Measurements from ENCODE around the gene COMMD9. TPM values are rescaled to one million over a fixed set of nuclear protein-coding genes. Genes with fewer than 3 reads are reported as not detected.
"Not testable (repeated sequence)": the region's sequence is repeated elsewhere in the genome, so short reads cannot be mapped to it uniquely, and the experiment has no call there.

COMMD9 gene
- 69.1 and 74.5 TPM in 2 replicates for total RNA-seq (2014; rRNA removed; shearing (Covaris generic))

GRCh38 chr11:36289226-36289852 lies at the start of gene COMMD9:
COMMD9 (minus strand) TSS chr11:36289424; CDS start chr11:36289412, 12 bp downstream.
- peak; percentile 94 for DNase-seq (ENCODE audit: low spot score)

- DNase-seq (ENCODE audit: low spot score), result peak; percentile 41
Measured at GRCh38 chr11:36333897-36334296, 44.7 kb upstream of the COMMD9 start.

- DNase-seq (ENCODE audit: low spot score), result no peak
Measured at GRCh38 chr11:36333468-36333867, 44.2 kb upstream of the COMMD9 start.

- no peak for DNase-seq (ENCODE audit: low spot score)
Measured at GRCh38 chr11:36330411-36330810, 41.2 kb upstream of the COMMD9 start.

GRCh38 chr11:36328966-36329673 lies 39.9 kb upstream of the COMMD9 start:
- DNase-seq (ENCODE audit: low spot score), result no peak

- DNase-seq (ENCODE audit: low spot score), result no peak
Measured at GRCh38 chr11:36326524-36327419, 37.5 kb upstream of the COMMD9 start.

GRCh38 chr11:36325403-36325802 lies 36.2 kb upstream of the COMMD9 start:
- not testable (repeated sequence) for DNase-seq (ENCODE audit: low spot score)

GRCh38 chr11:36324956-36325355 lies 35.7 kb upstream of the COMMD9 start:
- DNase-seq (ENCODE audit: low spot score), result not testable (repeated sequence)

- no peak for DNase-seq (ENCODE audit: low spot score)
Measured at GRCh38 chr11:36317992-36318391, 28.8 kb upstream of the COMMD9 start.

- no peak for DNase-seq (ENCODE audit: low spot score)
Measured at GRCh38 chr11:36316049-36316448, 26.8 kb upstream of the COMMD9 start.

GRCh38 chr11:36314434-36314767 lies 25.2 kb upstream of the COMMD9 start:
- DNase-seq (ENCODE audit: low spot score), result no peak

GRCh38 chr11:36313750-36314433 lies 24.7 kb upstream of the COMMD9 start:
- no peak for DNase-seq (ENCODE audit: low spot score)

- DNase-seq (ENCODE audit: low spot score), result peak; percentile 89
Measured at GRCh38 chr11:36312611-36313472, 23.6 kb upstream of the COMMD9 start.

- no peak for DNase-seq (ENCODE audit: low spot score)
Measured at GRCh38 chr11:36311926-36312595, 22.8 kb upstream of the COMMD9 start.

GRCh38 chr11:36309779-36310178 lies 20.6 kb upstream of the COMMD9 start:
- peak; percentile 28 for DNase-seq (ENCODE audit: low spot score)

GRCh38 chr11:36308577-36308976 lies 19.4 kb upstream of the COMMD9 start:
- no peak for DNase-seq (ENCODE audit: low spot score)

- no peak for DNase-seq (ENCODE audit: low spot score)
Measured at GRCh38 chr11:36306888-36307287, 17.7 kb upstream of the COMMD9 start.

- no peak for DNase-seq (ENCODE audit: low spot score)
Measured at GRCh38 chr11:36305047-36305446, 15.8 kb upstream of the COMMD9 start.

GRCh38 chr11:36304351-36304750 lies 15.1 kb upstream of the COMMD9 start:
- DNase-seq (ENCODE audit: low spot score), result no peak

GRCh38 chr11:36300650-36301049 lies 11.4 kb upstream of the COMMD9 start:
- DNase-seq (ENCODE audit: low spot score), result no peak
